HEK293 (cell line): ENCODE results near the gene ELAPOR2.
A peak's percentile ranks its signal among the peaks of the same experiment; 100 is the strongest.

Source experiments
- FEZF1 ChIP-seq: fragments of 450-650 bp; formaldehyde crosslinking; IDR thresholded peaks from 2 replicates; pipeline ENCODE4 v1.5.1; 2016; ENCODE audit warnings: missing biosample characterization, missing genetic modification characterization
- IKZF3 ChIP-seq: fragments of 450-650 bp; IDR thresholded peaks from 2 replicates; pipeline ENCODE4 v1.5.0; 2018; ENCODE audit warnings: missing biosample characterization, mild to moderate bottlenecking, missing genetic modification characterization, moderate library complexity
- KLF1 ChIP-seq: fragments of 450-650 bp; formaldehyde crosslinking; IDR thresholded peaks from 2 replicates; pipeline ENCODE4 v1.5.1; 2016; ENCODE audit warnings: missing biosample characterization, missing genetic modification characterization
- KLF10 ChIP-seq: fragments of 450-650 bp; IDR thresholded peaks from 2 replicates; pipeline ENCODE4 v1.5.1; 2018; ENCODE audit warnings: missing biosample characterization, mild to moderate bottlenecking, missing genetic modification characterization
- MYNN ChIP-seq: fragments of 450-650 bp; formaldehyde crosslinking; IDR thresholded peaks from 2 replicates; pipeline ENCODE4 v1.5.1; 2016; ENCODE audit warnings: missing biosample characterization, missing genetic modification characterization, borderline replicate concordance
- SCRT2 ChIP-seq: fragments of 450-650 bp; formaldehyde crosslinking; IDR thresholded peaks from 2 replicates; pipeline ENCODE4 v1.5.1; 2016; ENCODE audit warnings: missing biosample characterization, missing genetic modification characterization
- SP7 ChIP-seq: fragments of 450-650 bp; formaldehyde crosslinking; IDR thresholded peaks from 2 replicates; pipeline ENCODE4 v1.5.1; 2016; ENCODE audit warnings: missing biosample characterization, missing genetic modification characterization
- TRIM28 ChIP-seq: IDR thresholded peaks from 2 replicates; pipeline ENCODE4 v1.6.1; 2011; ENCODE audit warnings: low read length, control low read depth, borderline replicate concordance
- ZFHX2 ChIP-seq: fragments of 450-650 bp; formaldehyde crosslinking; conservative IDR thresholded peaks from 2 replicates; pipeline ENCODE4 v1.5.1; 2016; ENCODE audit warnings: missing biosample characterization, missing genetic modification characterization
- ZNF112 ChIP-seq: fragments of 450-650 bp; formaldehyde crosslinking; IDR thresholded peaks from 2 replicates; pipeline ENCODE4 v1.5.0; 2017; ENCODE audit warnings: missing biosample characterization, missing genetic modification characterization
- ZNF140 ChIP-seq: fragments of 450-650 bp; formaldehyde crosslinking; IDR thresholded peaks from 2 replicates; pipeline ENCODE4 v1.5.1; 2016; ENCODE audit warnings: missing biosample characterization, missing genetic modification characterization
- ZNF169 ChIP-seq: fragments of 450-650 bp; formaldehyde crosslinking; IDR thresholded peaks from 2 replicates; pipeline ENCODE4 v1.5.1; 2016; ENCODE audit warnings: missing biosample characterization, missing genetic modification characterization
- ZNF19 ChIP-seq: fragments of 450-650 bp; formaldehyde crosslinking; IDR thresholded peaks from 2 replicates; pipeline ENCODE4; 2016; ENCODE audit warnings: missing biosample characterization, missing genetic modification characterization, low read depth
- ZNF202 ChIP-seq: fragments of 450-650 bp; formaldehyde crosslinking; IDR thresholded peaks from 2 replicates; pipeline ENCODE4 v1.5.1; 2016; ENCODE audit warnings: missing biosample characterization, missing genetic modification characterization, borderline replicate concordance
- ZNF211 ChIP-seq: fragments of 450-650 bp; formaldehyde crosslinking; IDR thresholded peaks from 2 replicates; pipeline ENCODE4 v1.5.1; 2016; ENCODE audit warnings: low read depth, missing biosample characterization, missing genetic modification characterization
- ZNF214 ChIP-seq: fragments of 450-650 bp; formaldehyde crosslinking; IDR thresholded peaks from 2 replicates; pipeline ENCODE4 v1.5.1; 2017; ENCODE audit warnings: missing biosample characterization, mild to moderate bottlenecking, missing genetic modification characterization, borderline replicate concordance
- ZNF292 ChIP-seq: fragments of 450-650 bp; formaldehyde crosslinking; IDR thresholded peaks from 2 replicates; pipeline ENCODE4 v1.5.1; 2016; ENCODE audit warnings: low read depth, missing biosample characterization, missing genetic modification characterization, borderline replicate concordance
- ZNF391 ChIP-seq: fragments of 450-650 bp; formaldehyde crosslinking; IDR thresholded peaks from 2 replicates; pipeline ENCODE4 v1.5.1; 2016; ENCODE audit warnings: low read depth, missing biosample characterization, missing genetic modification characterization, borderline replicate concordance
- ZNF394 ChIP-seq: fragments of 450-650 bp; formaldehyde crosslinking; IDR thresholded peaks from 2 replicates; pipeline ENCODE4 v1.5.1; 2016; ENCODE audit warnings: missing biosample characterization, missing genetic modification characterization, mild to moderate bottlenecking, moderate library complexity, borderline replicate concordance
- ZNF416 ChIP-seq: fragments of 450-650 bp; formaldehyde crosslinking; IDR thresholded peaks from 2 replicates; pipeline ENCODE4 v1.5.1; 2016; ENCODE audit warnings: missing biosample characterization, missing genetic modification characterization
- ZNF548 ChIP-seq: fragments of 450-650 bp; formaldehyde crosslinking; IDR thresholded peaks from 2 replicates; pipeline ENCODE4 v1.5.1; 2016; ENCODE audit warnings: missing biosample characterization, missing genetic modification characterization
- ZNF596 ChIP-seq: fragments of 450-650 bp; IDR thresholded peaks from 2 replicates; pipeline ENCODE4 v1.5.0; 2018; ENCODE audit warnings: missing biosample characterization, mild to moderate bottlenecking, missing genetic modification characterization, moderate library complexity
- ZNF623 ChIP-seq: fragments of 450-650 bp; formaldehyde crosslinking; IDR thresholded peaks from 2 replicates; pipeline ENCODE4 v1.5.1; 2016; ENCODE audit warnings: missing biosample characterization, missing genetic modification characterization
- ZNF626 ChIP-seq: fragments of 450-650 bp; sonication (Bioruptor Pico); formaldehyde crosslinking; IDR thresholded peaks from 2 replicates; pipeline ENCODE4 v1.5.1; 2018; ENCODE audit warnings: missing biosample characterization, missing genetic modification characterization, inconsistent platforms
- ZNF654 ChIP-seq: fragments of 450-650 bp; formaldehyde crosslinking; IDR thresholded peaks from 2 replicates; pipeline ENCODE4 v1.5.1; 2016; ENCODE audit warnings: low read depth, missing biosample characterization, missing genetic modification characterization
- ZNF660 ChIP-seq: fragments of 450-650 bp; IDR thresholded peaks from 2 replicates; pipeline ENCODE4 v1.5.1; 2018; ENCODE audit warnings: missing biosample characterization, mild to moderate bottlenecking, missing genetic modification characterization
- ZNF76 ChIP-seq: fragments of 450-650 bp; formaldehyde crosslinking; IDR thresholded peaks from 2 replicates; pipeline ENCODE4; 2016; ENCODE audit warnings: low read depth, missing biosample characterization, missing genetic modification characterization, borderline replicate concordance
- ZNF768 ChIP-seq: fragments of 450-650 bp; formaldehyde crosslinking; IDR thresholded peaks from 2 replicates; pipeline ENCODE4 v1.5.1; 2018; ENCODE audit warnings: missing biosample characterization, mild to moderate bottlenecking, missing genetic modification characterization
- ZNF785 ChIP-seq: fragments of 450-650 bp; formaldehyde crosslinking; IDR thresholded peaks from 2 replicates; pipeline ENCODE4 v1.5.1; 2016; ENCODE audit warnings: missing biosample characterization, missing genetic modification characterization
- ZNF792 ChIP-seq: fragments of 450-650 bp; formaldehyde crosslinking; IDR thresholded peaks from 2 replicates; pipeline ENCODE4 v1.5.1; 2016; ENCODE audit warnings: missing biosample characterization, missing genetic modification characterization
- ZSCAN16 ChIP-seq: fragments of 450-650 bp; formaldehyde crosslinking; IDR thresholded peaks from 2 replicates; pipeline ENCODE4 v1.5.1; 2016; ENCODE audit warnings: missing biosample characterization, missing genetic modification characterization
- TF ChIP-seq, protein P1 (sequence below): fragments of 450-650 bp; formaldehyde crosslinking; IDR thresholded peaks from 2 replicates; pipeline ENCODE4 v1.5.1; 2016; ENCODE audit warnings: missing biosample characterization, missing genetic modification characterization
- TF ChIP-seq, protein P2 (sequence below): fragments of 450-650 bp; formaldehyde crosslinking; IDR thresholded peaks from 2 replicates; pipeline ENCODE4 v1.5.1; 2017; ENCODE audit warnings: missing biosample characterization, missing genetic modification characterization
- TF ChIP-seq, protein P3 (sequence below): fragments of 450-650 bp; formaldehyde crosslinking; IDR thresholded peaks from 2 replicates; pipeline ENCODE4 v1.5.1; 2016; ENCODE audit warnings: missing biosample characterization, missing genetic modification characterization
- TF ChIP-seq, protein P4 (sequence below): fragments of 450-650 bp; formaldehyde crosslinking; IDR thresholded peaks from 2 replicates; pipeline ENCODE4 v1.5.1; 2017; ENCODE audit warnings: missing biosample characterization, missing genetic modification characterization

The ELAPOR2 gene

DNA sequence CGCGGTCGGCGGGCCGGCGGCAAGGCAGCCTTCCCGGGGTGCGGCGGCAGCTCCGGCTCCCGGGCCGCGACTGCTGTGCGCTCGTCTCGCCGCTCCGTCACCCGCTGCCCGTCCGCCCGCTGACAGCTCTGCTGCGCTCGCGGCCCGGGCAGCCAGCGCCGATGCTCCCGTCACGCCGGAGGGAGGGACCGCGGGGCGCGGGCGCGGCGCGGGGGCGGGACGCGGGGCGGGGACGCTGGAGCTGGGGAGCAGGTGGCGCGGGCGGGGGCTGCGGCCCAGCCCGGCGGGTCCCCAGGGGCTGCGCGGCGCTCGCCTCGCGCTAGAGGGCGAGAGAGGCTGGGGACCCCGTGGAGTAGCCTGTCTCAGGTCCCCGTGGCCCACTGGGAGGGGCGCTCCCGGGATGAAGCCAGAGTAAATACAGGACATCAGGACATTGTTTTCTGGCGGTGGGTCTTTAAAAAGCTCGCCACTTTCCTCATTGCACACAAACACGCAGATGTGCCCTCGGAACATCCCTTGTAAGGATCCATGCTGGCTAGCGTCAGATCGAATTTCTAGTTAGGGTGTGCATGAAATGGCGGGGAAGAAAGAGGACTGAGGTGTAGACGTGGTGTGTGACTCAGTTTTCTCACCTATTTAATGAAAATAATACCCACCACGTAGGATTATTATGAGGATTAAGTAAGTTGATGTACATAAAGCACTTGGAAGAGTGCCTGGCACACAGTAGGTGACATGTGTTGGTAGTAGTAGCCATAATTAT, at the start of gene ELAPOR2 (continued):
- TF ChIP-seq SCRT2 (no peak), ZNF76 (no peak), SP7 (tag by site-specific recombination) (peak; percentile 10), ZNF654 (no peak), ZNF140 (tag by site-specific recombination) (no peak), ZNF292 (tag by site-specific recombination) (no peak), IKZF3 (tag by site-specific recombination) (peak; percentile 89), KLF1 (tag by site-specific recombination) (no peak), ZFHX2 (tag by site-specific recombination) (no peak), KLF10 (no peak), ZNF394 (peak; percentile 64; the same call in 1 of the 2 replicates), ZNF623 (tag by site-specific recombination) (no peak), TRIM28 (0 out of 2 replicates have a peak, but pooled peaks have one; percentile 43), ZNF214 (tag by site-specific recombination) (no peak), ZNF768 (tag by site-specific recombination) (no peak), ZNF391 (no peak), ZNF785 (no peak), ZNF211 (no peak), ZNF202 (tag by site-specific recombination) (no peak), ZNF596 (tag by site-specific recombination) (no peak), ZNF548 (tag by site-specific recombination) (no peak), ZNF112 (tag by site-specific recombination) (no peak), ZNF626 (no peak), ZSCAN16 (tag by site-specific recombination) (no peak), ZNF416 (tag by site-specific recombination) (no peak), ZNF792 (no peak), FEZF1 (no peak), MYNN (tag by site-specific recombination) (no peak), ZNF19 (no peak), ZNF169 (tag by site-specific recombination) (no peak), ZNF660 (tag by site-specific recombination) (no peak)
- TF ChIP-seq, protein P1, sequence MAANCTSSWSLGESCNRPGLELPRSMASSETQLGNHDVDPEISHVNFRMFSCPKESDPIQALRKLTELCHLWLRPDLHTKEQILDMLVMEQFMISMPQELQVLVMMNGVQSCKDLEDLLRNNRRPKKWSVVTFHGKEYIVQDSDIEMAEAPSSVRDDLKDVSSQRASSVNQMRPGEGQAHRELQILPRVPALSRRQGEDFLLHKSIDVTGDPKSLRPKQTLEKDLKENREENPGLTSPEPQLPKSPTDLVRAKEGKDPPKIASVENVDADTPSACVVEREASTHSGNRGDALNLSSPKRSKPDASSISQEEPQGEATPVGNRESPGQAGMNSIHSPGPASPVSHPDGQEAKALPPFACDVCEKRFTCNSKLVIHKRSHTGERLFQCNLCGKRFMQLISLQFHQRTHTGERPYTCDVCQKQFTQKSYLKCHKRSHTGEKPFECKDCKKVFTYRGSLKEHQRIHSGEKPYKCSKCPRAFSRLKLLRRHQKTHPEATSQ (tag by site-specific recombination): no peak
- TF ChIP-seq, protein P2, sequence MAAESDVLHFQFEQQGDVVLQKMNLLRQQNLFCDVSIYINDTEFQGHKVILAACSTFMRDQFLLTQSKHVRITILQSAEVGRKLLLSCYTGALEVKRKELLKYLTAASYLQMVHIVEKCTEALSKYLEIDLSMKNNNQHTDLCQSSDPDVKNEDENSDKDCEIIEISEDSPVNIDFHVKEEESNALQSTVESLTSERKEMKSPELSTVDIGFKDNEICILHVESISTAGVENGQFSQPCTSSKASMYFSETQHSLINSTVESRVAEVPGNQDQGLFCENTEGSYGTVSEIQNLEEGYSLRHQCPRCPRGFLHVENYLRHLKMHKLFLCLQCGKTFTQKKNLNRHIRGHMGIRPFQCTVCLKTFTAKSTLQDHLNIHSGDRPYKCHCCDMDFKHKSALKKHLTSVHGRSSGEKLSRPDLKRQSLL: no peak; the same call in 1 of the 2 replicates
- TF ChIP-seq, protein P3, sequence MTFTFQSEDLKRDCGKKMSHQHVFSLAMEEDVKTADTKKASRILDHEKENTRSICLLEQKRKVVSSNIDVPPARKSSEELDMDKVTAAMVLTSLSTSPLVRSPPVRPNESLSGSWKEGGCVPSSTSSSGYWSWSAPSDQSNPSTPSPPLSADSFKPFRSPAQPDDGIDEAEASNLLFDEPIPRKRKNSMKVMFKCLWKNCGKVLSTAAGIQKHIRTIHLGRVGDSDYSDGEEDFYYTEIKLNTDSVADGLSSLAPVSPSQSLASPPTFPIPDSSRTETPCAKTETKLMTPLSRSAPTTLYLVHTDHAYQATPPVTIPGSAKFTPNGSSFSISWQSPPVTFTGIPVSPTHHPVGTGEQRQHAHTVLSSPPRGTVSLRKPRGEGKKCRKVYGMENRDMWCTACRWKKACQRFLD (tag by site-specific recombination): no peak
- TF ChIP-seq, protein P4, sequence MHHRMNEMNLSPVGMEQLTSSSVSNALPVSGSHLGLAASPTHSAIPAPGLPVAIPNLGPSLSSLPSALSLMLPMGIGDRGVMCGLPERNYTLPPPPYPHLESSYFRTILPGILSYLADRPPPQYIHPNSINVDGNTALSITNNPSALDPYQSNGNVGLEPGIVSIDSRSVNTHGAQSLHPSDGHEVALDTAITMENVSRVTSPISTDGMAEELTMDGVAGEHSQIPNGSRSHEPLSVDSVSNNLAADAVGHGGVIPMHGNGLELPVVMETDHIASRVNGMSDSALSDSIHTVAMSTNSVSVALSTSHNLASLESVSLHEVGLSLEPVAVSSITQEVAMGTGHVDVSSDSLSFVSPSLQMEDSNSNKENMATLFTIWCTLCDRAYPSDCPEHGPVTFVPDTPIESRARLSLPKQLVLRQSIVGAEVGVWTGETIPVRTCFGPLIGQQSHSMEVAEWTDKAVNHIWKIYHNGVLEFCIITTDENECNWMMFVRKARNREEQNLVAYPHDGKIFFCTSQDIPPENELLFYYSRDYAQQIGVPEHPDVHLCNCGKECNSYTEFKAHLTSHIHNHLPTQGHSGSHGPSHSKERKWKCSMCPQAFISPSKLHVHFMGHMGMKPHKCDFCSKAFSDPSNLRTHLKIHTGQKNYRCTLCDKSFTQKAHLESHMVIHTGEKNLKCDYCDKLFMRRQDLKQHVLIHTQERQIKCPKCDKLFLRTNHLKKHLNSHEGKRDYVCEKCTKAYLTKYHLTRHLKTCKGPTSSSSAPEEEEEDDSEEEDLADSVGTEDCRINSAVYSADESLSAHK (tag by site-specific recombination): no peak
